ENCODE results near the gene TOP3B.

The TOP3B gene

DNA sequence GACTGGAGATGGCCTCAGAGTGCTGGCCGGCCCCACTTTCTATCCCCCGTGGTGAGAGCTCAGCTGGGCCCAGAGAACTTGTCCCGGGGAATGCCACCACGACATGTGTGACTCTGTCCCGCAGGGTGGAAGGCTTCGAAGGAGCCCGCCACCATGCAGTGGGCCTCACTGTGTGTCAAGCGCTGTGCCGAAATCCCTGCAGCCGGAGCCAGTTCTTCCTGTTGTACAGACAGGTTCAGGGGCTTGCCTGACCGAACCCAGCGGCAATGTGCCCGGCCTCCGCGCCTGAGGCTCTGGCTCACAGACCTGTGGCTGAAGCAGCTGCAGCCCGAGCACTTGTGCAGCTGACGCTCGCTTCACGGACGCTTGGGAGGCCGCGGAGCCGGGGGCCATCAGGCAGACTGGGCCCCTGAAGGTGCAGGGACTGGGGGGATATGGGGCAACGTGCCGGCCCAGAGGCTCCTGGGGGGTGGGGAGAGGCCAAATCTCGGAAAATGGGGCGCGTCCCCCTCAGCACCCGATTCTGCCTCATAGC, 30.6 kb downstream of the TOP3B start:
- DNase-seq (ENCODE audit: low read depth), result no peak
- peak overlapping the region; percentile 86 for H3K4me3 ChIP-seq (ENCODE audit: control insufficient read depth, low read depth, low read length)
- TF ChIP-seq CTCF (IDR thresholded peaks at IDR 0.05; ENCODE audit: control insufficient read depth, insufficient read depth, low read depth, low read length, missing control alignments), result no peak

- DNase-seq (ENCODE audit: low read depth), result no peak
These were observed 31.5 kb downstream of the TOP3B start for GRCh38 chr22:21951062-21951461.

DNA sequence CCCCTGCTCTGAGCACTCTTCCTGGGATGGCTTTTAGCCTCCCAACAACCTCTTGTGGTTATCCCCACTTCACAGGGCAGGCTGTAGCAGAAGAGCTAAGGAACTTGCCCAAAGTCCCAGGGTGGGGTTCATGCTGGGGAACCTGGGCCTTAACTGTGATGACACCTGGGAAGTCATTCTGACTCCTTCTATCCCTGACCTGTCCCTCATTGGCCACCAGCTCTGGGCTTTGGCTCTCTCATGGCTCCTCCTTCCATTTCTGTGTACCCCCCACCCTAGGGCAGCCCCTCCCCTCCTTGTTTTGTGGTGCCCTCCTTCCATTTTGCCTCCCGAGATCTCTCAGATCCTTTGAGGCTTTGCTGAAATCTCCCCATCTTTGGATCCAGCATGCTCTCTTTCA, 32.6 kb downstream of the TOP3B start:
- DNase-seq (ENCODE audit: low read depth), result no peak
- no peak for TF ChIP-seq CTCF (IDR thresholded peaks at IDR 0.05; ENCODE audit: control insufficient read depth, insufficient read depth, low read depth, low read length, missing control alignments)
- H3K4me3 ChIP-seq (ENCODE audit: control insufficient read depth, low read depth, low read length), result no peak overlapping the region

More at GRCh38 chr22:21951062-21951461, 31.5 kb downstream of the TOP3B start:
- no peak overlapping the region for H3K4me3 ChIP-seq (ENCODE audit: control insufficient read depth, low read depth, low read length)
- no peak for TF ChIP-seq CTCF (IDR thresholded peaks at IDR 0.05; ENCODE audit: control insufficient read depth, insufficient read depth, low read depth, low read length, missing control alignments)

DNA sequence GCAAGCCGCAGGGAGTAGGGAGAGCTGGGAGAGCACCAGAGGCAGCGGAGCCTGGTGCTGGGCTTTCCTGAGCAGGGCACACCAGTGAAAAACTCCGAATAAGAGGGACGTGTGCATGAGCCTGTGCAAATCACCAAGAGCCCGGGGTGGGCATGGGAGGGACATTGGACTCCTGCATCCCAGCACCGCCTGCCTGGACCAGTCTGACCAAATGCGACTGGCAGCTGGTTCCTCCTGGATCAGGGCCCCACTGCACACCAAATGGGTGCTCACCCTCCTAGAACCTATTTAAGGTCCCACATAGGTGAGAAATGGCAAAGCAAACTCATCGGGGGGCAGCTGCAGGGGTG, 33.0 kb downstream of the TOP3B start:
- TF ChIP-seq CTCF (IDR thresholded peaks at IDR 0.05; ENCODE audit: control insufficient read depth, insufficient read depth, low read depth, low read length, missing control alignments), result no peak
- no peak for DNase-seq (ENCODE audit: low read depth)
- no peak overlapping the region for H3K4me3 ChIP-seq (ENCODE audit: control insufficient read depth, low read depth, low read length)

DNA sequence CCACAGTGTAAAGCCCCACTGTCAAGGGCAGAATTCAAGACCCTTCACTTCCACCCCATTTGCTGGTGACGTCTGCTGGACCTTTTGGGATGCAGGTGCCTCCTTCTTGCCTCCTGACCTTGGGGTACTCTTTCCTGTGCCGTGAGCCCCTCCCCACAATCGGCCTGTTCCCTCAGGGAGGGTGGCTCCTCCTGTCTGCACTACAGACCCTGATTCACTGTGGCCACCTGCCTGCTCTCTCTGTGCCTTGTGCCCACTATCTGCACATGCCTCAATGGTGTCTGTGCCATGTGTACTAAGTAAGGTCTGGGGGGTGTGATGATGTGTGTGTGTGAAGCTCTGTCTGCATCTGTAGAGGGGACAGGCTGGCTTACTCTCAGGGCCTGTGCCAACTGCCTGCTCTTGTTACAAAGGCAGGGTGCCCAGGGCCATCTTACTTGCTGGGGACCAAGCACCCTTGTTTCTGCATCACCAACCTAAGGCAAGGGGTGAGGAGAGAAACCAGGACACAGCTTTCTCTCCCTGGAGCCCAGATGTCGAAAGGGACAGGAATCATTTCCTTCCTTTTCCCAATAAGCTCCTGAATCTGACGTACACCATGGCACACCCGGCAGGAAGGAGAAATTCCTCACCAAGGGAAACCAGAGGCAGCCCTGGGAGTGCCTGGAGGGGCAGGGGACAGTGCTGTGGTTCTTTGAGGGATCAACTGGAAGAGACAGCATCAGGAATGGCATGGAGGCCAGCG, 33.6 kb downstream of the TOP3B start:
- DNase-seq (ENCODE audit: low read depth), result no peak
- no peak for TF ChIP-seq CTCF (IDR thresholded peaks at IDR 0.05; ENCODE audit: control insufficient read depth, insufficient read depth, low read depth, low read length, missing control alignments)
- no peak overlapping the region for H3K4me3 ChIP-seq (ENCODE audit: control insufficient read depth, low read depth, low read length)

DNA sequence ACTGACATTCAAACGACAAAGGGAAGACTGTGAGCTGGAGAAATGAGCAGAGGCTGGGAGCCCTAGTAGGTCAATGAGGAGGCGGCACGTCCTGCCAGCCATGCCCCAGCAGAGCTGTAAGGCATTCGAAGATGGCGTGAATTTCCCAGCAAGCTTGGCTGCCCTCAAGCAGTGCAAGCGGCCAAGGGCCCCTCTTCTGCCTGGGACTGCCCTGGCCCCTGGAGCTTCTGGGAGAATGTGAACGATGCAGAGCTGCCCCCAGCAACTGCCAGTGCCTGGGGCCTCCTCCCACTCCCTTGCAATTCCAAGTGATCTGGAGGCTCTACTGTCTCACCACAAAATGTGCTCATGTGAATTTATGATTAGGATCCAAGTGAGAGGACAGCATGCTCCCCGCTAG, 34.2 kb downstream of the TOP3B start:
- no peak for TF ChIP-seq CTCF (IDR thresholded peaks at IDR 0.05; ENCODE audit: control insufficient read depth, insufficient read depth, low read depth, low read length, missing control alignments)

More for the DNA sequence above, 34.2 kb downstream of the TOP3B start:
- no peak for DNase-seq (ENCODE audit: low read depth)
- H3K4me3 ChIP-seq (ENCODE audit: control insufficient read depth, low read depth, low read length), result no peak overlapping the region

Measured in AG09309 (cell line).